SJSA1 (cell line): Measurements from ENCODE around the gene RNU5B-1. TPM values are rescaled to one million over a fixed set of nuclear protein-coding genes. Genes with fewer than 3 reads are reported as not detected.
"Not testable (repeated sequence)": the region's sequence is repeated elsewhere in the genome, so short reads cannot be mapped to it uniquely, and the experiment has no call there.

Experiments
- DNase-seq, 2 experiments: peaks; one replicate each; pipeline ENCODE4 v3.0.0-alpha.2; 2015 to 2020; ENCODE audit warnings: low spot score in 2 of 2, low read depth in 1 of 2
- H3K27ac ChIP-seq: fragments of 250-450 bp; sonication (Bioruptor Pico); 2 replicates; pipeline ENCODE4 v1.5.1; 2020; ENCODE audit warnings: mild to moderate bottlenecking, moderate library complexity
- H3K27me3 ChIP-seq: fragments of 250-450 bp; sonication (Bioruptor Pico); replicated peaks from 2 replicates; pipeline ENCODE4 v1.5.1; 2020; ENCODE audit warnings: mild to moderate bottlenecking, moderate library complexity
- H3K36me3 ChIP-seq: fragments of 250-450 bp; sonication (Bioruptor Pico); 2 replicates; pipeline ENCODE4 v1.5.1; 2020; ENCODE audit warnings: mild to moderate bottlenecking
- H3K4me1 ChIP-seq: fragments of 250-450 bp; sonication (Bioruptor Pico); replicated peaks from 2 replicates; pipeline ENCODE4 v1.6.1; 2021; ENCODE audit warnings: mild to moderate bottlenecking
- H3K4me3 ChIP-seq: fragments of 250-450 bp; sonication (Bioruptor Pico); 2 replicates; pipeline ENCODE4 v1.5.1; 2020; ENCODE audit warnings: mild to moderate bottlenecking
- H3K9me3 ChIP-seq: fragments of 250-450 bp; sonication (Bioruptor Pico); replicated peaks from 2 replicates; pipeline ENCODE4 v1.5.1; 2020; ENCODE audit warnings: mild to moderate bottlenecking
- total RNA-seq: library from RNA; depleted of rRNA; stranded (reverse); fragments of >200 nt; shearing (Covaris generic); gene quantifications from 2 replicates; pipeline ENCODE4 v1.2.3, GENCODE V29; 2014

RNU5B-1 gene
- total RNA-seq, 1 experiment from 2014 or later = not detected

DNA sequence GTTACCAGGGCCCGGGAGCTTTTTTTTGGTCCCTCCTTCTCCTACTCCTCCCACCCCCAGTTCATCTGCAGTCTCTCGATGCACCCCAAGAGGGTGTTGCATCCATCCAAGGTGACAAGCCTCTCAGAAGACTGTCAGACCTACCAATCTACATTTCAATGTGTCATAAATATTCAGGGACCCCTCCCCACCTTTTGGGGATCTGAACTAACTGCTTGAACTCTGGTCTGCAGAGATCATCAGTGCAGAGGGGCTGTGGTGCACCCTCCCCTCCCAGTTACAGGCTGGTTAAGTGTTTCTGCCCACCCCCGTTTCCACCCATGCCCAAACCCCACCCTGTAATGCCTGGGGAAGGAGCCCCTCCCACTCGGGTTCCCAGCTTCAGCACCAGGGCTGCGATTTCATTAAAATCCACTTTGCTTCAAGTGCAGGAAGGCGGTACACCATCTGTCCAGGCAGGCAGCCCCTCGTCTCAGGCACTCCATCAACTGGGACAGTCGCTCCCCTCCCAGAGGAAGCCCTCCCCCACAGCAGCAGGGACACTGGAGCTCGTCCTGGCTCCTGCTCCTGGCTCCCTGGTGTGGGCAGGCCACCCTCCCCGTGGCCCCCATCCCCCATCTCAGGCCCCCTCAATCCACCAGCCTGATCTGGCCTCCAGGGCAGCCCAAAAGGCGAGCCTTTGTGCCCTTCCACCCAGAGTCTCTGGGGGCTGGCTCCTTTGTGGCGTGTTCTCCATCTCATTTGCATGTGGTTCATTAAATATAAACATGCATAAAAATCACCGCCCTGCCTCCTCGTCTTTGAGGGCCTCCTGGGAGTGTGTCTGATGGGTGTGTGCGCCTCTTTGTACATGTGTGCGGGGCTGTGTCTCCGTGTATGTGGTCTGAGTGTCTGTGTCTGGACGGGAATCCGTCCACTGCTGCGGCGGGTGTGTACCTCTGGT lies 32.3 kb downstream of the RNU5B-1 start:
- H3K27me3 ChIP-seq = peaks cover 12% of the 10 kb centered on the region
- no peaks in the 10 kb centered on the region for H3K36me3 ChIP-seq
- no peak overlapping the region for H3K27ac ChIP-seq
- no peak overlapping the region for H3K4me3 ChIP-seq
- H3K4me1 ChIP-seq = no peaks in the 10 kb centered on the region
- DNase-seq = no peak
- H3K9me3 ChIP-seq = no peaks in the 10 kb centered on the region

DNA sequence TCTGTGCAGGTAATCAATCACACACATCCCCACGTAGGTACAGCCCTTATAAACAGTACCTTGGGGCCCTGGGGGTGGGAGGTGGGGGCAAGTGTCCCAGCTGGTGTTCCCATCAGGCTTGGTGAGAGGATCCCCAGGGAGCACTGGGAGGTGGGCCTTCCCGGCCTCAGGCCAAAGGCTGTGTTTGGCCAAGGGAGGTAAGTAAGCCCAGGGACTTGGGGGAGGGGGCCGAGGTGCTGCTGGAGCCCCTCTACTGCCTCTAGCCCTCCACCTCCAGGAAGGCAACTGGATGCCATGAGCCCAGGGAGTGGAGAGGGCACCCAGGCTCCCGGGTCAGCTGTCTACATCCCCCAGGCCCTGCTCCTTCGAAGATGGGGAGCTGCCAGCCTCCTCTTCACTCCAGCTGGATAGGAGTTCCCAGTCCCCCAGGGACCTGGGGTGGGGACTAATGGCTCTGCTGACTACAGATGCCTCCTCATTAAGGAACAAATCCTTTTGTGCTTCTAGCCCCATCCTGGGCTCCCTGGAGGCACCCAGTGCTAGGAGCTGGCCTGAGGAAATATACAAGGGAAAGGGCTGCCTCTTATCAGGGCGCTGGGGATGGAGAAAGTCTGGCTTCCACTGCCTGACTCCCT lies 33.1 kb downstream of the RNU5B-1 start:
- peaks cover 12% of the 10 kb centered on the region for H3K27me3 ChIP-seq

DNA sequence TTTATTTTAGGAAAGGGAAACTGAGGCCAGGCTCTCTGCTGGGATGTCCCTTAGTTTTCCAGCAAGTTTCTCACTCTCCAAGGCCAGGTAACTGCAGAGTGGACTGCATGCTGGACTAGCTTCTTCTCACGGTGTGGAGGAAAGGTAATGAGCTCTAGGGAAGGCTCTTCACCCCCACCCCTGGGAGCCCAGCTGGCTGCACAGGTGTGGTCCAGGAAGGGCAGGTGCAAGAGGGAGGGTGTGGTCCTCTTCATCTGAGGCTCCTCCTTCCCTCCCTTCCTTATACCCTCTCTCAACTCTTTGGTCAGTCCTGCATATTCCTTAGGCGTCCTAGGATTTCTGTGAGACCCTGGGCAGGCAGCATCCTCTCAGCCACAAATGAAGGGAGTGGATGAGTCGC lies 33.9 kb downstream of the RNU5B-1 start:
- Histone ChIP-seq H3K4me3 (no peak overlapping the region), H3K36me3 (no peaks in the 10 kb centered on the region), H3K27ac (no peak overlapping the region), H3K27me3 (peaks cover 12% of the 10 kb centered on the region), H3K4me1 (no peaks in the 10 kb centered on the region), H3K9me3 (no peaks in the 10 kb centered on the region)
- no peak for DNase-seq

More for the DNA sequence above, 33.1 kb downstream of the RNU5B-1 start:
- Histone ChIP-seq H3K36me3 (no peaks in the 10 kb centered on the region), H3K27ac (no peak overlapping the region), H3K4me3 (no peak overlapping the region), H3K9me3 (no peaks in the 10 kb centered on the region), H3K4me1 (no peaks in the 10 kb centered on the region)
- DNase-seq = no peak

DNA sequence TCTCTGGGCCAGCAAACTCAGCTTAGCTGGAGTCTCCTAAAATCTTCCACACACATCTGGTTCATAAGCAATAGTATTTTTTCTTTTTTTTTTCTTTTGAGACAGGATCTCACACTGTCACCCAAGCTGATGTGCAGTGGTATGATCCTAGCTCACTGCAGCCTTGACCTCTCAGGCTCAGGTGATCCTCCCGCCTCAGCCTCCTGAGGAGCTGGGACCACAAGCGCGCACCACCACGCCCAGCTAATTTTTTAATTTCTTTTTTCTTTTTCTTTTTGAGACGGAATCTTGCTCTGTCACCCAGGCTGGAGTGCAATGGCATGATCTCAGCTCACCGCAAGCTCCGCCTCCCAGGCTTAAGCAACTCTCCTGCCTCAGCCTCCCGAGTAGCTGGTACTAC lies 34.3 kb downstream of the RNU5B-1 start:
- Histone ChIP-seq H3K36me3 (no peaks in the 10 kb centered on the region), H3K27ac (no peak overlapping the region), H3K27me3 (peaks cover 12% of the 10 kb centered on the region), H3K9me3 (no peaks in the 10 kb centered on the region), H3K4me1 (no peaks in the 10 kb centered on the region), H3K4me3 (no peak overlapping the region)
- no peak for DNase-seq

DNA sequence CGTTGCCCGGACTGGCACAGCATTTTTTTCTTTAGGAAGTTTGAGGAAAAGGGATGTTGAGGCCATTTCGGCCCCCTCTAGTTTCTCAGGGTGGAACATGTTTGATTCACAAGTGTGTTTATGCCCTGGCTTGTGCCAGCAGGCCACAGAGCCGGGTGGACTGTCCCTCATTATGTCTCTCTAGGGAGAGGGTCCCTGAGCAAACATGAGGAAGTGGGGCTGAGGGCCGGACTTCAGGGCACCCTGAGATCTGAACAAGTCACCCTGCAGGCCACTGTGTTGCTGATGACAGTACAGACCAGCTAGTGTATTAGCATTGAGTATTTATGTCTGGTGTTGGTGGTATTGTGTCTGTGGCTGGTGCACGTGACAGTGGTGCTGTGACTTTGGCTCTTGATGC lies 34.9 kb downstream of the RNU5B-1 start:
- Histone ChIP-seq H3K9me3 (no peaks in the 10 kb centered on the region), H3K4me1 (no peaks in the 10 kb centered on the region), H3K4me3 (no peak overlapping the region), H3K36me3 (no peaks in the 10 kb centered on the region), H3K27ac (no peak overlapping the region), H3K27me3 (peaks cover 12% of the 10 kb centered on the region)
- no peak for DNase-seq

DNA sequence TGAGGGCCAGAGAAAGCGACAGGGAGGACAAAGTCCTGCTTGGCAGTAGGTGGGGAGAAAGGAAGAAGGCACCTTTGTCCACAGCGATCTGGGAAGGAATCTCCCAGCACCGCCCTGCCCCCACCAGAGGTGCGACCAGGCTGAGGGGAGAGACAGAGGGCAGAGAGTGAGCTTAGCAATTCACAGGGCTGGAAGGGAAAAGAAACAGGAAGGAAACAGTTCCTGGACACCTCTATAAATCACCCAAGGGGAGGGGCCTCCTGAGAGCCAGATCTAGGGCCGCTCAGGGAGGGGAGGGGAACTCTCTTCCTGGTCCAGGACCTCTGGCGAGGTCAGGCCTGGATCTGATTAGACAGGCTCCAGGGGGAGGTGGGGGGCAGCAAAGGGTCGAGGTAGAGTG lies 35.4 kb downstream of the RNU5B-1 start:
- Histone ChIP-seq H3K36me3 (no peaks in the 10 kb centered on the region), H3K27ac (no peak overlapping the region), H3K9me3 (no peaks in the 10 kb centered on the region), H3K4me1 (no peaks in the 10 kb centered on the region), H3K4me3 (no peak overlapping the region), H3K27me3 (peaks cover 12% of the 10 kb centered on the region)
- no peak for DNase-seq

DNA sequence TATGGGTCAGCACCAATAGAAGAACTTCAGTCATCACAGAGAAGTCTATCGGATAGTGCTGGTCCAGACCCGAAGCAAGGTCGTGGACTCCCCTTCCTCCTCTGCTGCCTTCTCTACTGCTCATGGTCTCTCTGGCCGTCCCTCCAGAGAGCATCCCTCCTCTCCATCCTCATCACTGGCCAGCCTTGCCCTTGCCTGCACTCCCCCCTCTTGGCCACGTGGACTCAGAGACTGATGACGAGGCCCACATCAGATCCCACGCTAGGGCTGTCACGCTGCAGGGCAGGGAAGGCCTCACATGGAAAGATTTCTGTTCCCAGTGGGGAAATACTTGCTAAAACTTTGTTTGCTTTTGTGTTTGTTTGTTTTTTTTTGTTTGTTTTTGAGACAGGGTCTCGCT lies 38.0 kb downstream of the RNU5B-1 start:
- Histone ChIP-seq H3K4me1 (no peaks in the 10 kb centered on the region), H3K36me3 (no peaks in the 10 kb centered on the region), H3K27me3 (peaks cover 12% of the 10 kb centered on the region), H3K9me3 (no peaks in the 10 kb centered on the region), H3K27ac (no peak overlapping the region), H3K4me3 (no peak overlapping the region)
- DNase-seq = no peak

DNA sequence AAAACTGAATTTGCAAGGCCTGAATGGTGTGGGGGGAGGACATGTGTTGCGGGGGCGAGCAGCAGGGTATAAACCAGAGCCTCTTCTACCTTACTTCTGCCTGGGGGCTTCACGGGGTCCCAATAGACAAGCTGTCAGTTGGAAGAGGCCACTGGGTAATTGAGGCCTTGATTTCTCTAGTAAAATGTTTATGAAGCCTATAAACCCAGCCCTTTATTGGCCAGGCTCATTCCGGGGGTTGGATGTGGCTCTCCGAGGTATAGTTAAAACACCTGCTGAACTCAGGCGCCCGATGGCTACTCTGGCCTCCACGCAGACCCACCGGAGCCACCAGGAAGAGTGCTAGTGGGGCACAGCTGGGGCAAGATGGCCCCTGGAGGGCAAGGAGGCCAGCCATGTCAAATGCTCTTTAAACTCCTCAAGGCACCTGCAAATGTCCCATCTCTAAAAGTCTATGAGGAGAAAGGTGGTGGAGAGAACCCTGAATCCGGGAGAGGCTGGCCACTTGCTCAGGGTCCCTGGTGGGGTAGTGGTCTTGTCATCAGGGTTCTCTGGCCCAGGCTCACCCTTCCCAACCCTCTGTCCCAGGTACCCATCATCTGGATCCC lies 39.0 kb downstream of the RNU5B-1 start:
- H3K4me3 ChIP-seq = no peak overlapping the region
- no peak overlapping the region for H3K27ac ChIP-seq
- H3K36me3 ChIP-seq = no peaks in the 10 kb centered on the region
- H3K4me1 ChIP-seq = no peaks in the 10 kb centered on the region
- peaks cover 12% of the 10 kb centered on the region for H3K27me3 ChIP-seq
- DNase-seq = no peak
- H3K9me3 ChIP-seq = no peaks in the 10 kb centered on the region

DNA sequence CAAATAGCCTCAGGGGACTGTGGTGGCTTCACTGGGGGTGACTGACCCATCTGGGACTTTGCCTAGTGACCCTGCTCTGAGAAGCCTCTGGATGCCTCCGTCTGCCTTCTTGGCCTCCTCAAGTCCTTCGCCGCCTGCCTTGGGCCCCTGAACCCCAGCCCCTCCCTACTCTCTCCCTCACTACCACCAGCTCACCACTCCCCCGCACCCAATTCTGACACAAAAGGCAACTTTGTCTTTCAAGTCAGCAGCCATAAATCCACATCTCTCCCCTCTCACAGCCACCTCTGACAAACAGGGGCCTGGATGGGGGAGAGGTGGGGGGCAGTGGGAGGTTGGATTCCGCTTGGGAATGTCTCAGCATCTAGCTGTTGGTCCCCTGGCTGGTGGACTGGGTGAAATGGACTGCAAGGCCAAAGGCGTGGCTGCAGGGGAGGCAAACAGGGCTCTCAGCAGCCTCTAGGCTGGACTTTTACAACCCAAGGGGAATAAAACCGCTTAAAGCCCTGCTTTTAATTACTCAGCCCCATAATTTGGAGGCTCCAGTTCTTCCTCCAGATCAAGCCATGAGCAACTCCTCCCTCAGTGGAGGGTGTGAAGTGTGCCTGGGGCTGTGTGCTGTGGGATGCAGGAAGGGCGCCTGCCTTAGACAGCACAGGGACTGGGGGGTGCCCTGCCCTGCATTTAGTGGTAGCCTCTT lies 39.9 kb downstream of the RNU5B-1 start:
- H3K27ac ChIP-seq = no peak overlapping the region
- peaks cover 6% of the 10 kb centered on the region for H3K27me3 ChIP-seq
- DNase-seq = no peak
- H3K4me1 ChIP-seq = no peaks in the 10 kb centered on the region
- H3K36me3 ChIP-seq = no peaks in the 10 kb centered on the region
- no peaks in the 10 kb centered on the region for H3K9me3 ChIP-seq
- no peak overlapping the region for H3K4me3 ChIP-seq

DNA sequence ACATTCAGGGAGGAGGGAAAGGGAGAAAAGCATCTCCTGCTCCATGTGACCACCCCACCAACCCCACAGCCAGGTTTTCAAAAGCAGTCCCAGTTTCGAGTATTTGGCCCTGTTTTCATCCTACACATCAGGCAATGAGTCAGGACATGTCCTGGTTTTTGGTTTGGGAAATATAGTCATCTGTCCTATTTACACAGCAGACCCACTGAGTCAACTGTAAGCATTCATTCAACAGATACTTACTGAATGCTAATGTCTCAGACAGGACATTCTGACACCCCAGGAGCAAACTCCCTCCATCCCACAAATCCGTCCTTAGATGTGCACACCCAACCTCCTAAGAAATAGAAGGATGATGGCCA lies 40.4 kb downstream of the RNU5B-1 start:
- DNase-seq = no peak
- H3K4me1 ChIP-seq = no peaks in the 10 kb centered on the region
- H3K27me3 ChIP-seq = peaks cover 11% of the 10 kb centered on the region
- no peak overlapping the region for H3K27ac ChIP-seq
- no peaks in the 10 kb centered on the region for H3K9me3 ChIP-seq
- H3K36me3 ChIP-seq = no peaks in the 10 kb centered on the region
- no peak overlapping the region for H3K4me3 ChIP-seq

DNA sequence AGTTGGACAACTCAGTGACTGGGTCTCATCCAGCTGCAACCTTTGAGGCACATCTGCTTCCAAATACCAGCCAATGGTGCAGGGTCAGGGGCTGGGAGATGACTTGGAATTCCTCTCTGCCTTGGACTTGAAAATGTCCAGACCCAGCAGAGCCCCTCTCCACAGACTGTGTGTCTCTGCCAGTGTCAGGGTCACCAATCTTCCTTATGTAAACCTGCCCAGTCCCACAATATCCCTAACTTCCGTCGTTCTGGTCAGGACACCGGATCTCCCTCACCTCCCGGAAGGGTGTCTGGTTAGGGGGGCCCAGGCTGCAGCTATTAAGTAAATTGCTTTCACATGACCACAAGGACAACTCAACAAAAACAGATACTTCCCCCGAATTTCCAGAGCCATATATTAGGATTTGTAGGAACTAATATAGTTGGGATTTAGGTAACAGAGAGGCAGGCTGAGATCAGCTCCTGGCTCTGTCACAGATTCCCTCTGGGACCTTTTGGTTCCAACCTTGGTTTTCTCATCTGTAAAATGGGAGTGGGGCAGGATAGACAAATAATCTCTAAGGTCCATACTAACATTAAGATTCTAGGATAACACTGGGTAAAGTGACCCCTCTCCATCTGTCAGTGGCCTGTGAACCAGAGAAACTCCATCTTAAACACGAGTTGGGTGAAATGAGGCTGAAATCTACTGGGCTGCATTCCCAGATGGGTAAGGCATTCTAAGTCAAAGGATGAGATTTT lies 42.5 kb downstream of the RNU5B-1 start:
- peaks cover under 1% of the 10 kb centered on the region; the same call in 1 of the 2 replicates for H3K9me3 ChIP-seq
- DNase-seq = no peak
- no peaks in the 10 kb centered on the region for H3K4me1 ChIP-seq
- peaks cover 10% of the 10 kb centered on the region for H3K27me3 ChIP-seq
- no peaks in the 10 kb centered on the region for H3K36me3 ChIP-seq
- H3K27ac ChIP-seq = no peak overlapping the region
- no peak overlapping the region for H3K4me3 ChIP-seq

DNA sequence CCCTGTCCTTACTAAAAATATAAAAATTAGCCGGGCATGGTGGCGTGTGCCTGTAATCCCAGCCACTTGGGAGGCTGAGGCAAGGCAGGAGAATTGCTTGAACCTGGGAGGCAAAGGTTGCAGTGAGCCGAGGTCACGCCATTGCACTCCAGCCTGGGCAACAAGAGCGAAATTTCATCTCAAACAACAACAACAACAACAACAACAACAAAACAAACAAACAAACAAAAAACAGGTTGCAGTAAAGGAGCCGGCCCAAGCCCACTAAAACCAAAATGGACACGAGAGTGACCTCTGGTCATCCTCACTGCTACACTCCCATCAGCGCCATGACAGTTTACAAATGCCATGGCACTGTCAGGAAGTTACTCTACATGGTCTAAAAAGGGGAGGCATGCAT lies 43.3 kb downstream of the RNU5B-1 start:
- H3K27ac ChIP-seq, H3K36me3 ChIP-seq, H3K9me3 ChIP-seq, DNase-seq, H3K4me3 ChIP-seq, H3K4me1 ChIP-seq: not testable (repeated sequence)
- peaks cover 15% of the 10 kb centered on the region for H3K27me3 ChIP-seq

DNA sequence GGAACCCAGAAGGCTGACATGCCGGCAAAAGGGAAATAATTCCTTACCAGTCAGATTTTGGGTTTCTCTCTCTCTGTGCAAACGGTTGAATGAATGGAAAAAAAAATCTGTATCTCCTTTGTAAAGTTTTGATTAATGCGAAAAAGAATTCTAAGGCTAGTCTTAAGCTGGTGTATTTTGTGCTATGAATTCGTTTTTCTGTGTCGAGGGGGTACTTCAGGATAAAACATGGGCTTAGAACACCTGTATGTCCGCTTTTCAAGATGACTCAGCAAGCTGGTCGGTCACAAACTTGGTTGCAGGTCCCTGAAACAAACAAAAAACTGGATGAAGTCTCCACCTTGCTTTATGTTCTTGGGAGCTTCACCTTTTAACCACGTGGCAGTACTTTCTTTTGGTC lies 44.9 kb downstream of the RNU5B-1 start:
- no peaks in the 10 kb centered on the region for H3K4me1 ChIP-seq

More for the DNA sequence above, 44.9 kb downstream of the RNU5B-1 start:
- Histone ChIP-seq H3K27me3 (peaks cover 20% of the 10 kb centered on the region), H3K4me3 (no peak overlapping the region), H3K27ac (no peak overlapping the region), H3K9me3 (peaks cover 6% of the 10 kb centered on the region; the same call in 1 of the 2 replicates), H3K36me3 (no peaks in the 10 kb centered on the region)
- no peak for DNase-seq
